Measurements from ENCODE around the gene JMY.

JMY gene

GRCh38 chr5:79287907-79288306 lies 52.0 kb downstream of the JMY start:
- DNase-seq (ENCODE audit: low read depth in 2 of 2), result no peak

- no peak for DNase-seq (ENCODE audit: low read depth in 2 of 2)
Measured at GRCh38 chr5:79295029-79295428, 59.1 kb downstream of the JMY start.

DNA sequence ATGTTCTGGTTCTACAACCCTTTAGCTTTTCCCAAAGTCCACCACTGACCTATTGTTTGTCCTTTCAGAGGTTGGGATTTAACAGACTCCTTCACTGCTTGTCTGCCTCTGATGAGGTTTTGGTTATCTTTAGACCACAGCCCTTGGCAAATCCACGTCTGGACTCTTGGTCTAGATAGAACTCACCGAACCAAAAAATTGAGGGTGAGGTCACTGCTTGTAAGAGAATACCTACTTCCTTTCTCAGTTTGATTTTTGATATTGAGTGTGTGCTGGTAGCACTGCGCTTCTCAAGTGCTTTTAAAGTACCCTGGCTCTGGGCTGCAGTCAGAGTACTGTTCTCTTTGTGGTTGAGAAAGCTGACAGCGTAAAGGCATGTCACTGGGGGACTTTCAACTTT lies 61.7 kb downstream of the JMY start:
- no peak for DNase-seq (ENCODE audit: low read depth in 2 of 2)

GRCh38 chr5:79301046-79301712 lies 65.2 kb downstream of the JMY start:
- no peak for DNase-seq (ENCODE audit: low read depth in 2 of 2)

DNA sequence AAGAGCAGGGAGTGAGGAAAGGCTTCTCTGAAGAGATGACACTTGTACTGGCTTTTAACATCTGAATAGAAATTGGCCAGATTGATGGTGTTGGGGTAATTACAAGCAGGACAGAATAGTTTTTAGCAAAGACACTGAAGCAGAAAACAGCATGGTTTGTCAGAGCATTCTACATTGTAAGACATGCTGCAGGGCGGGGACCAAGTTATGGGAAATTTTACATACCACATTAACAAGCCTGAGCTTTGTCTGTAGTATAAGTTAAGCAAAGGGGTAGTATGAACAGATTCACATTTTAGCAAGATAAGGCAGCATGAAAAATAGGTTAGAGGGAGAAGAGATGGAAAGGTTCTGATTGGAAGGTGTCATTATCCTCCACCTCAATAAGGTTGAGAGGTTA lies 66.5 kb downstream of the JMY start:
- DNase-seq (ENCODE audit: low read depth in 2 of 2), result no peak

GRCh38 chr5:79305706-79306105 lies 69.8 kb downstream of the JMY start:
- no peak for DNase-seq (ENCODE audit: low read depth in 2 of 2)

- DNase-seq (ENCODE audit: low read depth in 2 of 2), result no peak
Measured at GRCh38 chr5:79318935-79319614, 83.1 kb downstream of the JMY start.

- no peak for DNase-seq (ENCODE audit: low read depth in 2 of 2)
Measured at GRCh38 chr5:79329453-79329852, 93.5 kb downstream of the JMY start.

- no peak for DNase-seq (ENCODE audit: low read depth in 2 of 2)
Measured at GRCh38 chr5:79330071-79330470, 94.1 kb downstream of the JMY start.

- no peak for DNase-seq (ENCODE audit: low read depth in 2 of 2)
Measured at GRCh38 chr5:79333852-79334557, 98.1 kb downstream of the JMY start.

DNA sequence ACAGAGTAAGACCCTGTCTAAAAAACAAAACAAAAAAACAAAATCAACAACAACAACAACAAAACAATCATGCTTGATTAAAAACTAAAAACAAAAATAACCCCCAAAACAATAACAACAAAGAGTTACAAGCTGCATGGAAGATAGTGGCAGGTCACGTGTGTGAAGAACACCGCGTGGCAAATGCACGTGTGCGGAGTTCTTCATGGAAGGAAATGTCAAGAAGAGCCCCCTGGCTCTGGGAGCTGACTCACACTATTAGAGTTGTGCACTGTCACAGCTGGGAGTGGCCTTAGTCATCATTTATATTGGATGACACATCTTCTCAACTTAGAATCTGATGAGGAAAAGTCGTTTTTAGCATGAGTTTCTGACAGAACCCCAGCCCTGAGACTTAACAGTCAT lies 110.5 kb downstream of the JMY start:
- DNase-seq (ENCODE audit: low read depth in 2 of 2), result no peak

GRCh38 chr5:79349047-79349446 lies 113.1 kb downstream of the JMY start:
- no peak for DNase-seq (ENCODE audit: low read depth in 2 of 2)

- DNase-seq (ENCODE audit: low read depth in 2 of 2), result no peak
Measured at GRCh38 chr5:79349881-79350280, 114.0 kb downstream of the JMY start.

GRCh38 chr5:79357398-79357797 lies 121.5 kb downstream of the JMY start:
- no peak for DNase-seq (ENCODE audit: low read depth in 2 of 2)

All from stimulated activated CD4-positive, alpha-beta T cell treated with anti-CD3 and anti-CD28 coated beads, Interleukin-15, amount 100 ng/mL, for 48 hours (primary cell).